Breast epithelium (tissue), 4 donors: ENCODE results near the gene CNIH1. TPM values are rescaled to one million over a fixed set of nuclear protein-coding genes. Genes with fewer than 3 reads are reported as not detected.
"Not testable (repeated sequence)": the region's sequence is repeated elsewhere in the genome, so short reads cannot be mapped to it uniquely, and the experiment has no call there.

ENCODE experiments used
- DNase-seq, 2 donors: peaks; one replicate each; pipeline ENCODE4 v3.0.0-alpha.2; 2019; ENCODE audit warnings: low spot score in 2 of 2
- H3K27ac ChIP-seq, 2 donors: fragments of 200-600 bp; sonication (generic) in 1 of 2; one replicate each; pipeline ENCODE4 v1.5.1; 2016 to 2019; ENCODE audit warnings: mild to moderate bottlenecking in 1 of 2
- H3K27me3 ChIP-seq, 2 donors: fragments of 200-600 bp; sonication (generic) in 1 of 2; one replicate each; pipeline versions ENCODE4 v1.5.1 to v1.6.0; 2017 to 2019; ENCODE audit warnings: control low read depth in 1 of 2, mild to moderate bottlenecking in 1 of 2
- H3K36me3 ChIP-seq: fragments of 200-600 bp; one replicate; pipeline ENCODE4 v1.5.1; 2019
- H3K4me1 ChIP-seq, 2 donors: fragments of 200-600 bp; sonication (generic); one replicate each; pipeline ENCODE4 v1.5.1; 2016 to 2019; ENCODE audit warnings: control low read depth in 1 of 2
- H3K4me3 ChIP-seq, 3 donors: fragments of 200-600 bp; sonication (generic); 1 replicate in 2 of 3; 2 replicates in 1 of 3; pipeline ENCODE4 v1.5.1; 2016 to 2019; ENCODE audit warnings: mild to moderate bottlenecking in 3 of 3, moderate library complexity in 2 of 3
- H3K9me3 ChIP-seq, 2 donors: fragments of 200-600 bp; sonication (generic) in 1 of 2; one replicate each; pipeline ENCODE4 v1.5.1; 2016 to 2019; ENCODE audit warnings: control low read depth in 1 of 2
- CTCF ChIP-seq, 3 donors: fragments of 450-650 bp; IDR thresholded peaks; one replicate each; pipeline ENCODE4 v1.5.1; 2016 to 2017; ENCODE audit warnings: antibody characterized with exemption in 3 of 3, mild to moderate bottlenecking in 3 of 3, moderate library complexity in 3 of 3
- POLR2A ChIP-seq: fragments of 450-650 bp; IDR thresholded peaks from one replicate; pipeline ENCODE4 v1.6.1; 2016; ENCODE audit warnings: antibody characterized with exemption, mild to moderate bottlenecking, moderate library complexity
- POLR2AphosphoS5 ChIP-seq, 3 donors: sonication (generic); formaldehyde crosslinking; IDR thresholded peaks; one replicate each; pipeline ENCODE4 v1.6.1; 2017; ENCODE audit warnings: antibody characterized with exemption in 3 of 3
- intact Hi-C: fragments of 100-400 bp; cut with DNase I; formaldehyde crosslinking; loops from one replicate; pipeline ENCODE4 v1.15.1; 2023; ENCODE audit warnings: low total_unique reads
- total RNA-seq, 3 donors: library from RNA; depleted of rRNA; stranded (reverse); fragments of >200 nt; gene quantifications; one replicate each; pipeline ENCODE4 v1.1.0, GENCODE V29; 2016

The CNIH1 gene
- total RNA-seq, 3 donors from 2014 or later: 120 to 200 (median 146) TPM

- peak overlapping the region; percentile 62 to 85 (median 64) for H3K4me3 ChIP-seq
- DNase-seq: no peak
- intact Hi-C loops: no loop called here
- TF ChIP-seq CTCF (IDR thresholded peaks at IDR 0.05) (no peak), POLR2AphosphoS5 (IDR thresholded peaks at IDR 0.05) (no peak), POLR2A (no peak)
- H3K27ac ChIP-seq: peak overlapping the region in 1 of 2 donors; percentile 26
- H3K27me3 ChIP-seq: no peaks in the 10 kb centered on the region
- no peaks in the 10 kb centered on the region for H3K4me1 ChIP-seq
- H3K9me3 ChIP-seq: no peaks in the 10 kb centered on the region
- no peaks in the 10 kb centered on the region for H3K36me3 ChIP-seq
These were observed 45.0 kb downstream of the CNIH1 start for GRCh38 chr14:54396183-54396492.

- TF ChIP-seq POLR2A: no peak
- no peak for TF ChIP-seq POLR2AphosphoS5 (IDR thresholded peaks at IDR 0.05)
- TF ChIP-seq CTCF (IDR thresholded peaks at IDR 0.05): no peak
- DNase-seq: no peak
- H3K27ac ChIP-seq: no peak overlapping the region
- no peak overlapping the region for H3K4me3 ChIP-seq
- no peaks in the 10 kb centered on the region for H3K36me3 ChIP-seq
- H3K27me3 ChIP-seq: no peaks in the 10 kb centered on the region
- intact Hi-C loops: no loop called here
- no peaks in the 10 kb centered on the region for H3K9me3 ChIP-seq
- H3K4me1 ChIP-seq: no peaks in the 10 kb centered on the region
These were observed 45.5 kb downstream of the CNIH1 start for GRCh38 chr14:54395716-54396115.

- Histone ChIP-seq H3K4me1 (no peaks in the 10 kb centered on the region), H3K4me3 (no peak overlapping the region), H3K36me3 (no peaks in the 10 kb centered on the region), H3K9me3 (no peaks in the 10 kb centered on the region), H3K27ac (no peak overlapping the region), H3K27me3 (no peaks in the 10 kb centered on the region)
- DNase-seq: no peak
- intact Hi-C loops: no loop called here
- no peak for TF ChIP-seq CTCF (IDR thresholded peaks at IDR 0.05)
- TF ChIP-seq POLR2A: no peak
- TF ChIP-seq POLR2AphosphoS5 (IDR thresholded peaks at IDR 0.05): no peak
These were observed 45.9 kb downstream of the CNIH1 start for GRCh38 chr14:54395284-54395683.

- no peak for DNase-seq
- Histone ChIP-seq H3K4me1 (no peaks in the 10 kb centered on the region), H3K27me3 (no peaks in the 10 kb centered on the region), H3K36me3 (no peaks in the 10 kb centered on the region), H3K9me3 (no peaks in the 10 kb centered on the region), H3K27ac (no peak overlapping the region), H3K4me3 (no peak overlapping the region)
- intact Hi-C loops: no loop called here
- TF ChIP-seq POLR2AphosphoS5 (IDR thresholded peaks at IDR 0.05) (no peak), POLR2A (no peak), CTCF (IDR thresholded peaks at IDR 0.05) (no peak)
These were observed 46.6 kb downstream of the CNIH1 start for GRCh38 chr14:54394596-54394995.

GRCh38 chr14:54392986-54393884 is 47.9 kb downstream of the CNIH1 start:
- H3K27ac ChIP-seq, H3K4me1 ChIP-seq, H3K9me3 ChIP-seq, H3K27me3 ChIP-seq, intact Hi-C loops, H3K36me3 ChIP-seq, H3K4me3 ChIP-seq, DNase-seq: not testable (repeated sequence)
